GM21786 (cell line): ENCODE data around the gene PRSS56.

Experiments used
- ATAC-seq: cut with Tn5 transposase; IDR thresholded peaks from one replicate; pipeline ENCODE4 v1.9.1; 2021; ENCODE audit not compliant: unreplicated experiment

The PRSS56 gene

GRCh38 chr2:232501794-232502390 lies 18.3 kb upstream of the PRSS56 start:
- no peak for ATAC-seq

- no peak for ATAC-seq
These were observed 17.7 kb upstream of the PRSS56 start for GRCh38 chr2:232502511-232502910.

GRCh38 chr2:232502911-232503808 lies 17.0 kb upstream of the PRSS56 start:
- no peak for ATAC-seq

GRCh38 chr2:232503809-232504323 lies 16.3 kb upstream of the PRSS56 start:
- no peak for ATAC-seq

- no peak for ATAC-seq
These were observed 15.8 kb upstream of the PRSS56 start for GRCh38 chr2:232504438-232504837.

- no peak for ATAC-seq
These were observed 14.3 kb upstream of the PRSS56 start for GRCh38 chr2:232505856-232506255.

- ATAC-seq = no peak
These were observed 13.5 kb upstream of the PRSS56 start for GRCh38 chr2:232506709-232507108.

- no peak for ATAC-seq
These were observed 11.9 kb upstream of the PRSS56 start for GRCh38 chr2:232508251-232508650.

- ATAC-seq = no peak
These were observed 8.8 kb upstream of the PRSS56 start for GRCh38 chr2:232511336-232511890.

GRCh38 chr2:232512602-232513001 lies 7.6 kb upstream of the PRSS56 start:
- ATAC-seq = no peak

GRCh38 chr2:232513353-232513752 lies 6.8 kb upstream of the PRSS56 start:
- no peak for ATAC-seq

GRCh38 chr2:232515639-232516038 lies 4.5 kb upstream of the PRSS56 start:
- ATAC-seq = no peak

GRCh38 chr2:232516551-232516950 lies 3.6 kb upstream of the PRSS56 start:
- ATAC-seq = no peak

- no peak for ATAC-seq
These were observed 1.3 kb upstream of the PRSS56 start for GRCh38 chr2:232518844-232519243.

- no peak for ATAC-seq
These were observed 301 bp downstream of the PRSS56 start for GRCh38 chr2:232520489-232520888.

GRCh38 chr2:232521098-232521497 lies 910 bp downstream of the PRSS56 start:
- no peak for ATAC-seq

- no peak for ATAC-seq
These were observed 1.9 kb downstream of the PRSS56 start for GRCh38 chr2:232521959-232522622.

- no peak for ATAC-seq
These were observed 2.6 kb downstream of the PRSS56 start for GRCh38 chr2:232522623-232523401.

- no peak for ATAC-seq
These were observed 3.2 kb downstream of the PRSS56 start for GRCh38 chr2:232523402-232523681.

- no peak for ATAC-seq
These were observed 3.8 kb downstream of the PRSS56 start for GRCh38 chr2:232523682-232524597.
